Activated CD4-positive, alpha-beta T cell treated with anti-CD3 and anti-CD28 coated beads, Interleukin-2, amount 10 ng/mL, durations not matched to agents 24 days and 14 days (primary cell): ENCODE measurements around the gene VPS35. TPM values are rescaled to one million over a fixed set of nuclear protein-coding genes. Genes with fewer than 3 reads are reported as not detected.

Experiments used
- DNase-seq: peaks from one replicate; pipeline ENCODE4 v3.0.0; 2022
- H3K27ac Mint-ChIP-seq: one replicate; pipeline ENCODE4 v1.8.0; 2022; ENCODE audit warnings: mild to moderate bottlenecking, mixed read lengths
- H3K27me3 Mint-ChIP-seq: one replicate; pipeline ENCODE4 v1.8.0; 2022; ENCODE audit warnings: mixed read lengths
- H3K36me3 Mint-ChIP-seq: one replicate; pipeline ENCODE4 v1.8.0; 2022; ENCODE audit warnings: low read depth, mild to moderate bottlenecking, mixed read lengths
- H3K4me1 Mint-ChIP-seq: one replicate; pipeline ENCODE4 v1.8.0; 2021; ENCODE audit warnings: mixed read lengths
- H3K4me3 Mint-ChIP-seq: one replicate; pipeline ENCODE4 v1.8.0; 2022; ENCODE audit warnings: mild to moderate bottlenecking, moderate library complexity, mixed read lengths
- H3K9me3 Mint-ChIP-seq: one replicate; pipeline ENCODE4 v1.8.0; 2021; ENCODE audit warnings: mixed read lengths
- intact Hi-C: fragments of 100-400 bp; cut with micrococcal nuclease; formaldehyde crosslinking; loops from one replicate; pipeline ENCODE4 v1.15.1; 2023
- total RNA-seq: library from RNA; stranded (reverse); gene quantifications from 2 replicates; pipeline ENCODE4 v1.2.3, GENCODE V29; 2022

VPS35 gene
- total RNA-seq: 89.6 and 95.4 TPM in 2 replicates

DNA sequence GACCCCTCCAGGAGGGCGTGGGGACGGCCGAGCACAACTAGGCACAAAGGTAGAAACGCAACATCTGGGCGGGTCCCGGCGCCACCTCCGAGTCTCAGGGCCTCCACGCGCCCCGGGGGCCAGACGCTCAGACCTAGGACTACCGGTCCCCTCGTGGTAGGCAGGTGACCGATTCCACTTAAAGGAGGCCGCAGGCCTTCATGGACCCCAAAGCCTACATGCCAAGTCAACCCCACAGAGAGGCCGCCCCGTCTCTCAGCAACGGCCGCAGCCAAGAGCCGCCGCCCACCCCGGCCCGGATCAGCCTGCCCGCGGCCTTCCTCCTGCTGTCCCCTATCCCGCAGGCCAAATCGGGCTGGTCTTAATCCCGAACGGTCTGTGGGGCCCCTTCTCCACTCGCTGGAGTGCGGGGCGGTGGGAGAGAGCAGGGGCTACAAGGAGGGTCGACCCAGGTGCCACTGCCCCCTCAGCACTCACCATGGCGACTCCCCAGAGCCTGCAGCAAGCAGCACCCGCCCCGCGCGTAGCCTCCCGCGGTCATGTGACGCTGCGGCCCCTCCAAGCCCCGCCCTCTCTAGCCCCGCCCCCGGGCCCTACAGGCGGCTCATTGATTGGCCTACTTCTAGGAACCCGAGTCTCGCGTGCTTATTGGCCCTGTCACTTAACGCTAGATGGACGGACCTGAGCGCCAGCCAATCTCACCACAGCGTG is at the start of gene VPS35:
VPS35 (minus strand) TSS at position 525 of the 711 bp plus-strand sequence; CDS start at position 480, 45 bp downstream.
- DNase-seq: peak; percentile 100
- no peak within 1 kb of the TSS for H3K4me3 Mint-ChIP-seq
- peaks cover 38% of the 10 kb centered on the region for H3K4me1 Mint-ChIP-seq
- H3K36me3 Mint-ChIP-seq: peaks cover 13% of the 10 kb centered on the region
- no peaks in the 10 kb centered on the region for H3K9me3 Mint-ChIP-seq
- intact Hi-C loops: loop anchor here (1.0 to 5.0 kb wide), 8 partner anchors 16 to 773 kb away; partner anchors contain the start of genes C16orf87, DNAJA2, GPT2 and ITFG1
- H3K27me3 Mint-ChIP-seq: no peaks in the 10 kb centered on the region
- H3K27ac Mint-ChIP-seq: no peak within 1 kb of the TSS

- Mint-ChIP-seq H3K9me3 (no peaks in the 10 kb centered on the region), H3K36me3 (no peaks in the 10 kb centered on the region), H3K27ac (no peak overlapping the region), H3K27me3 (no peaks in the 10 kb centered on the region), H3K4me1 (no peaks in the 10 kb centered on the region), H3K4me3 (no peak overlapping the region)
- intact Hi-C loops: no loop called here
- DNase-seq: no peak
Observed at GRCh38 chr16:46737621-46738214, 48.7 kb upstream of the VPS35 start.

DNA sequence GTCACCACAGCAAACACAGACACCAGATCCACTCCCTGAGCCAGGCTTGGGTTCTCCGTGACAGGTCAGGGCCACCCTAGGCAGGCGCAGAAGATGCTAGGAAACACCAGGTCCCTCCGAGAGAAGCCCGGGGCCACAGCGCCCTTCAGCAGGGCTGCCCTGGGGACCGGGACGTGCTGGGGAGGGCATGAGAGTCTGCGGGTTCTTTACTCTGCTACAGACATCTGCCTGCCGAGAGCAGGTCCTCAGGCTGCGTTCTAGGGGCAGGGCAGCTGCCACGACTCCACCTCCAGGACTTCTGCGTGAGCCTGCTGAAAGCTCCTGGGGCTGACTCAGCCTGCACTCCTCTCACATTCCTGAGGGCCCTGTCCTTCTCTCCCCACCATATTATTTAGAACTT is 47.7 kb upstream of the VPS35 start:
- Mint-ChIP-seq H3K36me3 (no peaks in the 10 kb centered on the region), H3K27ac (no peak overlapping the region), H3K27me3 (no peaks in the 10 kb centered on the region), H3K4me3 (no peak overlapping the region), H3K4me1 (no peaks in the 10 kb centered on the region), H3K9me3 (no peaks in the 10 kb centered on the region)
- intact Hi-C loops: no loop called here
- DNase-seq: no peak

DNA sequence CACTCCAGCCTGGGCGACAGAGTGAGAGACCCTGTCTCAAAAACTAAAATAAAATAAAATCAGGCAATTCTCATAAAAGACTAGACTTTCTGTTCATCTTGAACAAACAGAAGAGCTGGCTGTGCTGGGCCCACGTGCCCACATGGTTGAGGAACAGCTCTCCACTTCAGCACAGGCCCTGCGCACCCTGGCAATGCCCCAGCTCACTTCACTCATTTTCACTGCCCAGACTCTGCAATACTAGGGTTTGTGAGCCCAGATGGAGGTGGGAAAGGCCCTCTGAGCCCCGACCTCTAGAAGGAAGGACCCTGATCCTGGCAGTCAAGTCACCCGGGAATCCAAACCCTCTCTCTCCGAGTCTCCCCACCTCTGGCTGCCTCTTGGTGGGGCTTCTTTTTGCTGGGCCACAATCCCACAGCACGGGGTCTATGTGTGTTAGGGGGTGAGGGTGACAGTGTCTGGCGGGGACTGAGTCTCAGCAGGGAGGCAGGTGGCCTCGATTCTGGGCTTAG is 44.4 kb upstream of the VPS35 start:
- Mint-ChIP-seq H3K4me3 (no peak overlapping the region), H3K27me3 (no peaks in the 10 kb centered on the region), H3K4me1 (no peaks in the 10 kb centered on the region), H3K36me3 (no peaks in the 10 kb centered on the region), H3K27ac (no peak overlapping the region), H3K9me3 (no peaks in the 10 kb centered on the region)
- intact Hi-C loops: no loop called here
- DNase-seq: no peak

DNA sequence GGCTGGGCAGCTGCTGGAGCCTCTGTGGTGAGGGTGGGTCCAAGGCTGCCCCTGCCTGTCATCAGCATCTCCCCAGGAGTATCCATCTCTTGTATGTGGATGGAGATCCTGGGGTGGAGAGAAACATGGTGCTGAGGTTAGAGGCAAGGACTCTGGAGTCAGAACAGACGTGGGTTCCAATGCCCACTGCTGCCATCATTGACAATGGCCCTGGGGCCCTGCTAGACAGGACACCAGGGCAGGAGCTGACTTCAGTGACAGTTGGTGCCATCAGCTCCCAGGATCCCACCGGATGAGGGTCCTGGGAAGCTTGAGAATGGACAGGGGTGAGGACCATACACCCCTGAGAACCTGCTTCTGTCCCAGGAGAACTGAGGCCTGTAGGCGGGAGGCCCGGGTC is 43.6 kb upstream of the VPS35 start:
- Mint-ChIP-seq H3K27me3 (no peaks in the 10 kb centered on the region), H3K4me3 (no peak overlapping the region), H3K4me1 (no peaks in the 10 kb centered on the region), H3K9me3 (no peaks in the 10 kb centered on the region), H3K36me3 (no peaks in the 10 kb centered on the region), H3K27ac (no peak overlapping the region)
- intact Hi-C loops: no loop called here
- DNase-seq: no peak

GRCh38 chr16:46731691-46732555 is 42.9 kb upstream of the VPS35 start:
- H3K9me3 Mint-ChIP-seq: no peaks in the 10 kb centered on the region
- H3K36me3 Mint-ChIP-seq: no peaks in the 10 kb centered on the region
- intact Hi-C loops: no loop called here
- no peak overlapping the region for H3K27ac Mint-ChIP-seq
- no peaks in the 10 kb centered on the region for H3K4me1 Mint-ChIP-seq
- no peak for DNase-seq
- H3K4me3 Mint-ChIP-seq: no peak overlapping the region
- no peaks in the 10 kb centered on the region for H3K27me3 Mint-ChIP-seq

DNA sequence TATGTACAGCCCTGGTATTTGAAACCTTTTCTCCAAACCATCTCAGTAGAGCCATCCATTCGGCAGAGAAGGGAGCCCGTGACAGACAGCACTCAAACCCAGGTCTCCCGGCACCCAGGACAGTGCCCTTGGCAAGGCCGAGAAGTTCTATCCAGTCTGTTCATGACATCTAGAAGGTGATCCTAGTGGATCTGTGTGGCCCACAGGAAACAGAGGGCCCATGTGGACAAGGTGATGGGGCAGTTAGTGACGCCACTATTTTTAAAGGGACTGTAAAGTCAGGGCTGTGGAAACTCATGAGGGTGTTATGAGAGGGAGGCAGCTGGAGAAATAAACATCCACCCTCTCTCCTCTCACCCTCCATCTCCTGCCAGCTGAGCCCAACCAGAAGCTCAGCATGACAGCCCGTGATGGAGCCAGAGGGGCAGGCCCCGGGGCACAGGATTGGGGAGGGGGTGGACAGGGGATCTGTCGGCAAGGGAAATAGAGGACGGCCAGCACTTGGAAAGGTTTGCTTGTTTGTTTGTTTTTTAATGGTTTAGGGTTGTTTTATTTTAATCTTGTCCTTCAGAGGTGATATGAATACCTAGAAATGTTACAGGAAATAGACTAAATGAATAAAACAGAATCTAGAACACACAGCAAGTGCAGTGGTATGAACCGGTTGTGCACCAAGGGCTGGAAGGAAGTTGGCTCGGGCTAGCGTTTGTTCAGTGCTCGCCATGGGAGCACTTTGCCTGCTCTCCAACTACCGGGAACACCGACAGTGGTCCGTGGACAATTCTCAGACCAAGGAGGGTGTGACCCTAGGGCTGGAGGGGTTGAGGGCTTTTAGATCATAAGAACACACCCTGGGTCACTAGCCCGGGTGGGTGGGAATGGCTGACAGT is 42.1 kb upstream of the VPS35 start:
- no peak for DNase-seq
- no peaks in the 10 kb centered on the region for H3K4me1 Mint-ChIP-seq

GRCh38 chr16:46730126-46730525 is 41.1 kb upstream of the VPS35 start:
- no peak overlapping the region for H3K4me3 Mint-ChIP-seq
- no peak overlapping the region for H3K27ac Mint-ChIP-seq
- peaks cover 4% of the 10 kb centered on the region for H3K27me3 Mint-ChIP-seq
- no peaks in the 10 kb centered on the region for H3K4me1 Mint-ChIP-seq
- DNase-seq: no peak
- H3K9me3 Mint-ChIP-seq: peaks cover 4% of the 10 kb centered on the region
- no peaks in the 10 kb centered on the region for H3K36me3 Mint-ChIP-seq
- intact Hi-C loops: no loop called here

More for the DNA sequence above, 42.1 kb upstream of the VPS35 start:
- Mint-ChIP-seq H3K27ac (no peak overlapping the region), H3K4me3 (no peak overlapping the region), H3K36me3 (no peaks in the 10 kb centered on the region), H3K27me3 (no peaks in the 10 kb centered on the region), H3K9me3 (no peaks in the 10 kb centered on the region)
- intact Hi-C loops: no loop called here

GRCh38 chr16:46729326-46729995 is 40.5 kb upstream of the VPS35 start:
- Mint-ChIP-seq H3K27me3 (peaks cover 4% of the 10 kb centered on the region), H3K27ac (no peak overlapping the region)

DNA sequence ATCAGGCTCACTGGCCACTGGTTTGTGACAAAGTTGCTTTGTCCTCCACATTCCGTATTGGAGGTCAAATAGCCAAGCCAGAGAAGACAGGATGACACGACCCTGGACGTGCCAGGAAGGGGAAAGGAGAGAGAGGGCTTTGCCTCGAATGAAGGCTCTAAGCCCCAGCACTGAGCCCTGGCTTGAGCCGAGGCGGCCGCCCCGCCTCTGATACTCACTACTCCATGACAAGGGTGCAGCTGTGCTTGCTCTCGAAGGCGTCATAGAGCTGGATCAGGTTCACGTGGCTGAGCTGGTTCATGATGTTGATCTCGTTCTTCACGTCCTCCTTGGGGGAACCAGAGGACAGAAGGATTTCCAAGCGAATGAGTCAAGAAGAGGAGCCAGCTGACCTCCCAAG is 39.8 kb upstream of the VPS35 start:
- intact Hi-C loops: no loop called here
- H3K36me3 Mint-ChIP-seq: no peaks in the 10 kb centered on the region
- DNase-seq: no peak

More at GRCh38 chr16:46729326-46729995, 40.5 kb upstream of the VPS35 start:
- Mint-ChIP-seq H3K9me3 (peaks cover 7% of the 10 kb centered on the region), H3K4me1 (no peaks in the 10 kb centered on the region), H3K36me3 (no peaks in the 10 kb centered on the region), H3K4me3 (no peak overlapping the region)
- intact Hi-C loops: no loop called here
- DNase-seq: no peak

GRCh38 chr16:46727630-46728029 is 38.7 kb upstream of the VPS35 start:
- no peaks in the 10 kb centered on the region for H3K4me1 Mint-ChIP-seq
- no peak overlapping the region for H3K4me3 Mint-ChIP-seq
- H3K36me3 Mint-ChIP-seq: no peaks in the 10 kb centered on the region
- H3K9me3 Mint-ChIP-seq: peaks cover 10% of the 10 kb centered on the region
- intact Hi-C loops: no loop called here
- H3K27ac Mint-ChIP-seq: no peak overlapping the region
- H3K27me3 Mint-ChIP-seq: peaks cover 4% of the 10 kb centered on the region
- no peak for DNase-seq

More for the DNA sequence above, 39.8 kb upstream of the VPS35 start:
- Mint-ChIP-seq H3K27me3 (peaks cover 4% of the 10 kb centered on the region), H3K9me3 (peaks cover 10% of the 10 kb centered on the region), H3K4me1 (no peaks in the 10 kb centered on the region), H3K4me3 (no peak overlapping the region), H3K27ac (no peak overlapping the region)

- Mint-ChIP-seq H3K27ac (no peak overlapping the region), H3K36me3 (no peaks in the 10 kb centered on the region), H3K27me3 (peaks cover 4% of the 10 kb centered on the region), H3K4me1 (no peaks in the 10 kb centered on the region), H3K4me3 (no peak overlapping the region), H3K9me3 (peaks cover 10% of the 10 kb centered on the region)
- intact Hi-C loops: no loop called here
- DNase-seq: no peak
Observed at GRCh38 chr16:46727184-46727583, 38.2 kb upstream of the VPS35 start.

GRCh38 chr16:46721885-46722284 is 32.9 kb upstream of the VPS35 start:
- Mint-ChIP-seq H3K27ac (no peak overlapping the region), H3K27me3 (peaks cover 4% of the 10 kb centered on the region), H3K4me3 (no peak overlapping the region), H3K36me3 (no peaks in the 10 kb centered on the region), H3K9me3 (peaks cover 10% of the 10 kb centered on the region), H3K4me1 (no peaks in the 10 kb centered on the region)
- intact Hi-C loops: no loop called here
- no peak for DNase-seq
